Measurements from ENCODE around the gene MEIOC.

GRCh38 chr17:44652727-44653126 is 3.5 kb upstream of the MEIOC start:
- no peak for TF ChIP-seq RELA (CRISPR knock-in tag; IDR thresholded peaks at IDR 0.05; ENCODE audit: borderline replicate concordance)
- no peak for TF ChIP-seq MYBL2 (CRISPR knock-in tag; IDR thresholded peaks at IDR 0.05)
- no peak for TF ChIP-seq ZNF396 (CRISPR knock-in tag; IDR thresholded peaks at IDR 0.05; ENCODE audit: borderline replicate concordance)
- no peak for TF ChIP-seq ESRRA (CRISPR knock-in tag; IDR thresholded peaks at IDR 0.05; ENCODE audit: borderline replicate concordance)
- TF ChIP-seq ZNF512 (CRISPR knock-in tag; IDR thresholded peaks at IDR 0.05; ENCODE audit: borderline replicate concordance), result no peak
- TF ChIP-seq, protein P1, sequence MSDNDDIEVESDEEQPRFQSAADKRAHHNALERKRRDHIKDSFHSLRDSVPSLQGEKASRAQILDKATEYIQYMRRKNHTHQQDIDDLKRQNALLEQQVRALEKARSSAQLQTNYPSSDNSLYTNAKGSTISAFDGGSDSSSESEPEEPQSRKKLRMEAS (CRISPR knock-in tag; IDR thresholded peaks at IDR 0.05), result no peak
- TF ChIP-seq, protein P2, sequence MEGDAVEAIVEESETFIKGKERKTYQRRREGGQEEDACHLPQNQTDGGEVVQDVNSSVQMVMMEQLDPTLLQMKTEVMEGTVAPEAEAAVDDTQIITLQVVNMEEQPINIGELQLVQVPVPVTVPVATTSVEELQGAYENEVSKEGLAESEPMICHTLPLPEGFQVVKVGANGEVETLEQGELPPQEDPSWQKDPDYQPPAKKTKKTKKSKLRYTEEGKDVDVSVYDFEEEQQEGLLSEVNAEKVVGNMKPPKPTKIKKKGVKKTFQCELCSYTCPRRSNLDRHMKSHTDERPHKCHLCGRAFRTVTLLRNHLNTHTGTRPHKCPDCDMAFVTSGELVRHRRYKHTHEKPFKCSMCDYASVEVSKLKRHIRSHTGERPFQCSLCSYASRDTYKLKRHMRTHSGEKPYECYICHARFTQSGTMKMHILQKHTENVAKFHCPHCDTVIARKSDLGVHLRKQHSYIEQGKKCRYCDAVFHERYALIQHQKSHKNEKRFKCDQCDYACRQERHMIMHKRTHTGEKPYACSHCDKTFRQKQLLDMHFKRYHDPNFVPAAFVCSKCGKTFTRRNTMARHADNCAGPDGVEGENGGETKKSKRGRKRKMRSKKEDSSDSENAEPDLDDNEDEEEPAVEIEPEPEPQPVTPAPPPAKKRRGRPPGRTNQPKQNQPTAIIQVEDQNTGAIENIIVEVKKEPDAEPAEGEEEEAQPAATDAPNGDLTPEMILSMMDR (IDR thresholded peaks at IDR 0.05), result no peak
- no peak for TF ChIP-seq ZBTB21 (CRISPR knock-in tag; IDR thresholded peaks at IDR 0.05; ENCODE audit: borderline replicate concordance)
- TF ChIP-seq IRF2 (CRISPR knock-in tag; IDR thresholded peaks at IDR 0.05; ENCODE audit: borderline replicate concordance, low read depth), result no peak
- TF ChIP-seq, protein P3, sequence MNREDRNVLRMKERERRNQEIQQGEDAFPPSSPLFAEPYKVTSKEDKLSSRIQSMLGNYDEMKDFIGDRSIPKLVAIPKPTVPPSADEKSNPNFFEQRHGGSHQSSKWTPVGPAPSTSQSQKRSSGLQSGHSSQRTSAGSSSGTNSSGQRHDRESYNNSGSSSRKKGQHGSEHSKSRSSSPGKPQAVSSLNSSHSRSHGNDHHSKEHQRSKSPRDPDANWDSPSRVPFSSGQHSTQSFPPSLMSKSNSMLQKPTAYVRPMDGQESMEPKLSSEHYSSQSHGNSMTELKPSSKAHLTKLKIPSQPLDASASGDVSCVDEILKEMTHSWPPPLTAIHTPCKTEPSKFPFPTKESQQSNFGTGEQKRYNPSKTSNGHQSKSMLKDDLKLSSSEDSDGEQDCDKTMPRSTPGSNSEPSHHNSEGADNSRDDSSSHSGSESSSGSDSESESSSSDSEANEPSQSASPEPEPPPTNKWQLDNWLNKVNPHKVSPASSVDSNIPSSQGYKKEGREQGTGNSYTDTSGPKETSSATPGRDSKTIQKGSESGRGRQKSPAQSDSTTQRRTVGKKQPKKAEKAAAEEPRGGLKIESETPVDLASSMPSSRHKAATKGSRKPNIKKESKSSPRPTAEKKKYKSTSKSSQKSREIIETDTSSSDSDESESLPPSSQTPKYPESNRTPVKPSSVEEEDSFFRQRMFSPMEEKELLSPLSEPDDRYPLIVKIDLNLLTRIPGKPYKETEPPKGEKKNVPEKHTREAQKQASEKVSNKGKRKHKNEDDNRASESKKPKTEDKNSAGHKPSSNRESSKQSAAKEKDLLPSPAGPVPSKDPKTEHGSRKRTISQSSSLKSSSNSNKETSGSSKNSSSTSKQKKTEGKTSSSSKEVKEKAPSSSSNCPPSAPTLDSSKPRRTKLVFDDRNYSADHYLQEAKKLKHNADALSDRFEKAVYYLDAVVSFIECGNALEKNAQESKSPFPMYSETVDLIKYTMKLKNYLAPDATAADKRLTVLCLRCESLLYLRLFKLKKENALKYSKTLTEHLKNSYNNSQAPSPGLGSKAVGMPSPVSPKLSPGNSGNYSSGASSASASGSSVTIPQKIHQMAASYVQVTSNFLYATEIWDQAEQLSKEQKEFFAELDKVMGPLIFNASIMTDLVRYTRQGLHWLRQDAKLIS (CRISPR knock-in tag; IDR thresholded peaks at IDR 0.05; ENCODE audit: borderline replicate concordance), result no peak
- TF ChIP-seq NR3C1 (CRISPR knock-in tag; conservative IDR thresholded peaks at IDR 0.05; ENCODE audit: low read depth), result no peak
- TF ChIP-seq FOXJ3 (CRISPR knock-in tag; IDR thresholded peaks at IDR 0.05; ENCODE audit: borderline replicate concordance), result no peak
- no peak for TF ChIP-seq CREB1 (CRISPR knock-in tag; IDR thresholded peaks at IDR 0.05)

Measured in WTC11 (cell line).